DOHH2 (cell line): ENCODE results near the gene RNF175.

ENCODE experiments used
- H3F3A ChIP-seq: fragments of 200-600 bp; sonication (generic), shearing (Covaris generic); 2 replicates; pipeline ENCODE4 v1.6.0; 2016; ENCODE audit warnings: antibody characterized with exemption, mild to moderate bottlenecking; ENCODE audit not compliant: control insufficient read depth, insufficient read depth
- H3K27ac ChIP-seq: fragments of 200-600 bp; sonication (generic); 2 replicates; pipeline ENCODE4 v1.5.1; 2014; ENCODE audit warnings: low read depth, mild to moderate bottlenecking, low read length, moderate library complexity
- H3K27me3 ChIP-seq: fragments of 200-600 bp; sonication (generic); 2 replicates; pipeline ENCODE4 v1.6.1; 2014; ENCODE audit warnings: mild to moderate bottlenecking, low read length, mixed read lengths; ENCODE audit not compliant: control insufficient read depth
- H3K36me3 ChIP-seq: fragments of 200-600 bp; sonication (generic); 2 replicates; pipeline ENCODE4 v1.6.1; 2014; ENCODE audit warnings: mild to moderate bottlenecking, low read length, moderate library complexity, mixed read lengths; ENCODE audit not compliant: control insufficient read depth
- H3K4me1 ChIP-seq: fragments of 200-600 bp; sonication (generic); 2 replicates; pipeline ENCODE4 v1.6.1; 2014; ENCODE audit warnings: mild to moderate bottlenecking, low read length, mixed read lengths; ENCODE audit not compliant: control insufficient read depth
- H3K4me2 ChIP-seq: fragments of 200-600 bp; sonication (generic); 2 replicates; pipeline ENCODE4 v1.6.0; 2014; ENCODE audit warnings: mild to moderate bottlenecking, low read length, moderate library complexity
- H3K4me3 ChIP-seq: fragments of 200-600 bp; sonication (generic); 2 replicates; pipeline ENCODE4 v1.5.1; 2014; ENCODE audit warnings: mild to moderate bottlenecking, low read length, mixed read lengths
- H3K79me2 ChIP-seq: fragments of 200-600 bp; sonication (generic); 2 replicates; pipeline ENCODE4 v1.6.1; 2014; ENCODE audit warnings: mild to moderate bottlenecking, low read length, mixed read lengths; ENCODE audit not compliant: control insufficient read depth
- H3K9me2 ChIP-seq: fragments of 200-600 bp; sonication (generic); replicated peaks from 2 replicates; pipeline ENCODE4 v1.6.1; 2014; ENCODE audit warnings: mild to moderate bottlenecking, low read length, mixed read lengths; ENCODE audit not compliant: control insufficient read depth
- H3K9me3 ChIP-seq: fragments of 200-600 bp; sonication (generic); 2 replicates; pipeline ENCODE4 v1.6.1; 2014; ENCODE audit warnings: antibody characterized with exemption, low read length, mixed read lengths; ENCODE audit not compliant: control insufficient read depth, insufficient read depth
- H4K20me1 ChIP-seq: fragments of 200-600 bp; sonication (generic); 2 replicates; pipeline ENCODE4 v1.6.0; 2014; ENCODE audit warnings: low read depth, mild to moderate bottlenecking, antibody characterized with exemption, low read length, moderate library complexity; ENCODE audit not compliant: control insufficient read depth, insufficient read depth
- CTCF ChIP-seq: fragments of 200-600 bp; sonication (generic); IDR thresholded peaks from one replicate; pipeline ENCODE4 v1.5.1; 2014; ENCODE audit warnings: antibody characterized with exemption, mild to moderate bottlenecking, low read depth, low read length; ENCODE audit not compliant: poor library complexity, severe bottlenecking
- EZH2phosphoT487 ChIP-seq: fragments of 200-600 bp; sonication (generic); IDR thresholded peaks from 2 replicates; pipeline ENCODE4 v1.6.1; 2017; ENCODE audit warnings: borderline replicate concordance, mild to moderate bottlenecking, antibody characterized with exemption, low read length, moderate library complexity, mixed read lengths

RNF175 gene

GRCh38 chr4:153798901-153799693 is 39.3 kb upstream of the RNF175 start:
- no peak overlapping the region for H3K4me3 ChIP-seq
- no peaks in the 10 kb centered on the region for H3K4me1 ChIP-seq
- no peak for TF ChIP-seq EZH2phosphoT487
- no peak for TF ChIP-seq CTCF
- no peaks in the 10 kb centered on the region for H3K9me3 ChIP-seq
- H3K79me2 ChIP-seq = no peaks in the 10 kb centered on the region
- no peak overlapping the region for H3K27ac ChIP-seq
- H3K9me2 ChIP-seq = no peaks in the 10 kb centered on the region
- H4K20me1 ChIP-seq = no peaks in the 10 kb centered on the region
- no peak overlapping the region for H3K4me2 ChIP-seq
- H3K36me3 ChIP-seq = no peaks in the 10 kb centered on the region
- peaks cover 20% of the 10 kb centered on the region for H3K27me3 ChIP-seq
- no peaks in the 10 kb centered on the region for H3F3A ChIP-seq

- Histone ChIP-seq H3K27me3 (peaks cover 20% of the 10 kb centered on the region), H3K79me2 (no peaks in the 10 kb centered on the region), H3K36me3 (no peaks in the 10 kb centered on the region), H3K4me1 (no peaks in the 10 kb centered on the region), H3K4me3 (no peak overlapping the region), H3F3A (no peaks in the 10 kb centered on the region), H3K9me2 (no peaks in the 10 kb centered on the region), H3K4me2 (no peak overlapping the region), H4K20me1 (no peaks in the 10 kb centered on the region), H3K27ac (no peak overlapping the region), H3K9me3 (no peaks in the 10 kb centered on the region)
- TF ChIP-seq EZH2phosphoT487 (no peak), CTCF (no peak)
Measured at GRCh38 chr4:153798420-153798819, 38.6 kb upstream of the RNF175 start.

- Histone ChIP-seq H3K4me2 (no peak overlapping the region), H3K9me2 (no peaks in the 10 kb centered on the region), H4K20me1 (no peaks in the 10 kb centered on the region), H3K27me3 (peaks cover 20% of the 10 kb centered on the region), H3K4me1 (no peaks in the 10 kb centered on the region), H3F3A (no peaks in the 10 kb centered on the region), H3K79me2 (no peaks in the 10 kb centered on the region), H3K27ac (no peak overlapping the region), H3K36me3 (no peaks in the 10 kb centered on the region), H3K4me3 (no peak overlapping the region), H3K9me3 (no peaks in the 10 kb centered on the region)
- TF ChIP-seq CTCF (no peak), EZH2phosphoT487 (no peak)
Measured at GRCh38 chr4:153794006-153794405, 34.2 kb upstream of the RNF175 start.
